AG09309 (cell line): ENCODE measurements around the gene HECTD1.
"Not testable (repeated sequence)": the region's sequence is repeated elsewhere in the genome, so short reads cannot be mapped to it uniquely, and the experiment has no call there.

Experiments
- DNase-seq: peaks from one replicate; pipeline ENCODE4 v3.0.0-alpha.2; 2010; ENCODE audit warnings: low read depth
- H3K4me3 ChIP-seq: 2 replicates; pipeline ENCODE4 v1.5.1; 2011; ENCODE audit warnings: mild to moderate bottlenecking, low read depth, low read length, moderate library complexity; ENCODE audit not compliant: control insufficient read depth
- TF ChIP-seq, protein P1 (sequence below): IDR thresholded peaks from 2 replicates; pipeline ENCODE4 v1.5.1; 2011; ENCODE audit warnings: mild to moderate bottlenecking, low read depth, low read length, inconsistent platforms; ENCODE audit not compliant: insufficient read depth, control insufficient read depth; ENCODE audit errors: missing control alignments

HECTD1 gene

DNA sequence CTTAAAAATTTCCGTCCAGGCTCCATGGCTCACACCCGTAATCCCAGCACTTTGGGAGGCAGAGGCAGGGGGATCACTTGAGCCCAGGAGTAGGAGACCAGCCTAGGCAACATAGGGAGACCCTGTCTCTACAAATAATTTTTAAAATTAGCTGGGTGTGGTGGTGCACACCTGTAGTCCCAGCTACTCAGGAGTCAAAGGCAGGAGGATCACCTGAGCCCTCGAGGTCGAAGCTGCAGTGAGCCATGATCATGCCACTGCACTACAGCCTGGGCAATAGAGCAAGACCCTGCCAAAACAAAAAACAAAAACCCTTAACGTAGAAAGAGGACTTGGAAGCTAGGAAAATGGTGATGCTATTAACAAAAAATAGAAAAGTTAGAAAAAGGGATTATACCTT is 2.0 kb upstream of the HECTD1 start:
- DNase-seq: no peak
- no peak overlapping the region for H3K4me3 ChIP-seq
- TF ChIP-seq, protein P1, sequence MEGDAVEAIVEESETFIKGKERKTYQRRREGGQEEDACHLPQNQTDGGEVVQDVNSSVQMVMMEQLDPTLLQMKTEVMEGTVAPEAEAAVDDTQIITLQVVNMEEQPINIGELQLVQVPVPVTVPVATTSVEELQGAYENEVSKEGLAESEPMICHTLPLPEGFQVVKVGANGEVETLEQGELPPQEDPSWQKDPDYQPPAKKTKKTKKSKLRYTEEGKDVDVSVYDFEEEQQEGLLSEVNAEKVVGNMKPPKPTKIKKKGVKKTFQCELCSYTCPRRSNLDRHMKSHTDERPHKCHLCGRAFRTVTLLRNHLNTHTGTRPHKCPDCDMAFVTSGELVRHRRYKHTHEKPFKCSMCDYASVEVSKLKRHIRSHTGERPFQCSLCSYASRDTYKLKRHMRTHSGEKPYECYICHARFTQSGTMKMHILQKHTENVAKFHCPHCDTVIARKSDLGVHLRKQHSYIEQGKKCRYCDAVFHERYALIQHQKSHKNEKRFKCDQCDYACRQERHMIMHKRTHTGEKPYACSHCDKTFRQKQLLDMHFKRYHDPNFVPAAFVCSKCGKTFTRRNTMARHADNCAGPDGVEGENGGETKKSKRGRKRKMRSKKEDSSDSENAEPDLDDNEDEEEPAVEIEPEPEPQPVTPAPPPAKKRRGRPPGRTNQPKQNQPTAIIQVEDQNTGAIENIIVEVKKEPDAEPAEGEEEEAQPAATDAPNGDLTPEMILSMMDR: no peak

GRCh38 chr14:31208546-31209424 is 1.2 kb upstream of the HECTD1 start:
- DNase-seq: no peak
- H3K4me3 ChIP-seq: peak overlapping the region; percentile 60
- TF ChIP-seq, protein P1: no peak

DNA sequence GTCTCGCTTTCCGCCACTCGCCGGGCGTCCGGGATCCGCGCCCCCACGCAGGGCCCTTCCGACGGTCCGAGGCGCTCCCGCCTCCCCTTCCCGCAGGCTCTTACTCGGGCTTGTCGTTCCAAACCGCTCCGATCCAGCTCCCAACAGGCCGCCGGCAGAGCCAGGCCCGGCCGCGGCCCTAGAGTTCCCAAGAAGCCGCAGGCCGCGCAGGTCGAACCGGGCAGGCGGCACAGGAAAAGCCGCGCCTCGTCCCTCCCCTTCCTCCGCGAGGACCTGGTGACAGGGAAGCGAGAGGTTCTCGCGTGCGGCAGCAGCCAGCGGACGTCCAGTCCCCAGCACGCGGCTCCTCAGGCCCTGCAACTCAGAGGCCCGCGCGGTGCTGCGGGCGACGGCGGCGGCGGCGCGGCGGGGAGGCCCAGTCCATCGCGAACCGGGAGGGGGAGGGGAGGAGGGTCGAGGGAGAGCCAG is 272 bp downstream of the HECTD1 start:
- H3K4me3 ChIP-seq: peak overlapping the region; percentile 77
- TF ChIP-seq, protein P1: no peak
- DNase-seq: peak; percentile 24

DNA sequence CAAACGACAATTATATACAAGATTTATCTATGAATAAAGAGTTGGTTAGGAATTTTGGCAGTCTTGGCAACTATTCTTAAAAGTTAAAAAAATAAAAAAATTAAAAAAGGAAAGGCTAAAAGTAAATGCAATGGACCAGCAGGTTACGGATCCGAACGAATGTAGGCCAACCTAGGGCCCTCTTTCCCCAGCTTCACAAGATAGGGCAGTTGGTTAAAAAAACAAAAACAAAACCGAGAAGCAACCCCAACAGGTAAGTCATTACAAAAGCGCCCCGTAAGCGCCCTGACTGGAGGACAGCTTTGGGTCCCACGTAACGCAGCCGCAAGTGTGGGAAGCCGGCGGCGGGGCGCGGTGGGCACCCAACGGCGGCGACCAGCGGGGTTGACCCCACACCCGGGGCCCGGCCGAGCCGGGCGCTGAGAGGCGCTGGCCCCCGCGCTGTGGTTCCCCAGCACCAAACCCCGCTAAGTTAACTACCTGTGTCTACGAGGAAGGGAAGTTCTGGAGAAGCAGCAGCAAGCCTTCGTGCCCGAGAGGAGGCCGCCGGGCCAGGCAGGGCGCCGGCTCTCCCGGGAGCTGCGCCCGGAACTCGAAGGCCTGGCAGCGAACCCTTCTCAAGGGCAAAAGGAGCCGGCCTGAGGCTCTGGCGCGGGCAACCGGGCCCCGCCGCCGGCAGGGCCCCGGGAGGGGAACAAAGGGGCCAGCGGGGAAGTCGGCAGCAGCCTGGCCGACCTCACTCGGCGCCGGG is 882 bp downstream of the HECTD1 start:
- TF ChIP-seq, protein P1: no peak
- peak overlapping the region; percentile 77 for H3K4me3 ChIP-seq
- no peak for DNase-seq

DNA sequence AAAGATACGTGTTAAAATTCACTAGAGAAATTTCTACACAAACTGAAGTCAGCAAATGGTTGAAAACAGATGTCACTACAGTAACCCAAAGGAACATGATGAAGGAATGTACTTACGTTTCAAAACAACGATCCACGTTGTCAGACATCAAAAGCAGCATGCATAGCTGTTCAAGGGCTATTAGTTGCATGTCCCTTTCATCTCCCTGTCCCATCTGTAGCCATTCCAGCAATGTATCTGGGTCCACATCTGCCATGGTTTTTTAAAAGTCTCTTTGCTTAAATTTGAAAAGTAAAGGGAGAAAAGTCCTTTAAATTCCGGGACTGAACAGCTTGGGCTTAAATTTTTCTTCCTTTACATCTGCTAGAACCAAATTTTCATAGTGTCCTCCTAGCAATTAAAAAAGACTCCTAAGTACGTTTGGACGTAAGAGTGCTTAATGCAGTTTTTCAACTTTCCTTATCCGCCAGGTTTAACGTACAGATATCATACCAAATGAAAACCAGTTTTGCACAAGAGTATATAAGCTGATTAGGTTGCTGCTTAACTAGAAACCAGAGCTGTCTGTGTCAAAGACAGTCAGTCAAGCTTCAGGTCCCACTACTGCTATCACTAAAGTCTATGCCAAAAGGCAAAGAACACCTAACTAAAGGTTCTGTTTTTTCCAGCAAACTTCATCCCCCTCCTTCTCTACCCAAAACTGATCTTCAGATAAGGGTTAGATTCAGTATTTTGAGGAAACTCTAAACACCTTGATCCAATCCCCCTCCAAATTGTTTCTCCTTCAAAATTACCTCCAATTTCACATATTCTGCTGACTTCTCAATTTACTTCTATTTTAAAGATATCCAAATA is 1.7 kb downstream of the HECTD1 start:
- TF ChIP-seq, protein P1: no peak
- peak; percentile 43 for DNase-seq
- H3K4me3 ChIP-seq: peak overlapping the region; percentile 77

GRCh38 chr14:31204593-31205534 is 2.7 kb downstream of the HECTD1 start:
- H3K4me3 ChIP-seq: no peak overlapping the region; the same call in 1 of the 2 replicates
- TF ChIP-seq, protein P1: no peak
- DNase-seq: no peak

DNA sequence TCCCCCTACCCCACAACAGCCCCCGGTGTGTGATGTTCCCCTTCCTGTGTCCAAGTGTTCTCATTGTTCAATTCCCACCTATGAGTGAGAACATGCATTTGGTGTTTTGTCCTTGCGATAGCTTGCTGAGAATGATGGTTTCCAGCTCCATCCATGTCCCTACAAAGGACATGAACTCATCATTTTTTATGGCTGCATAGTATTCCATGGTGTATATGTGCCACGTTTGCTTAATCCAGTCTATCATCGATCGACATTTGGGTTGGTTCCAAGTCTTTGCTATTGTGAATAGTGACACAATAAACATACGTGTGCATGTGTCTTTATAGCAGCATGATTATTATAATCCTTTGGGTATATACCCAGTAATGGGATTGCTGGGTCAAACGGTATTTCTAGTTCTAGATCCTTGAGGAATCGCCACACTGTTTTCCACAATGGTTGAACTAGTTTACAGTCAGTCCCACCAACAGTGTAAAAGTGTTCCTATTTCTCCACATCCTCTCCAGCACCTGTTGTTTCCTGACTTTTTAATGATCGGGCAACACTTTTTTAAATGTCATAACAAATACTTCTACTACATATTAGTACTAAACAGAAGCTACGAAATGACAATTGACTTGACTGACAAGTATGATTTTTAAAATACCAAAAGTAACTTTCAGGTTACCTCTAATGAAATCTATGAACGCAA is 3.5 kb downstream of the HECTD1 start:
- H3K4me3 ChIP-seq, DNase-seq: not testable (repeated sequence)
